SK-N-SH treated with all-trans-retinoic acid at 6 μM for 48 hours (cell line): ENCODE measurements around the gene NGEF.

ENCODE experiments used
- ARNTL ChIP-seq: fragments of 450-650 bp; formaldehyde crosslinking; IDR thresholded peaks from 2 replicates; pipeline ENCODE4 v1.5.0; 2020; ENCODE audit warnings: low read depth, mild to moderate bottlenecking, moderate library complexity, borderline replicate concordance
- OSR1 ChIP-seq: fragments of 250-450 bp; sonication (Bioruptor Pico); IDR thresholded peaks from 2 replicates; pipeline ENCODE4 v1.8.0; 2022; ENCODE audit warnings: moderate library complexity, mild to moderate bottlenecking, inconsistent platforms
- RARB ChIP-seq: fragments of 250-450 bp; sonication (Bioruptor Pico); IDR thresholded peaks from 2 replicates; pipeline ENCODE4 v1.8.0; 2021; ENCODE audit warnings: mild to moderate bottlenecking, moderate library complexity
- TCF4 ChIP-seq: fragments of 250-450 bp; sonication (Bioruptor Pico); IDR thresholded peaks from 2 replicates; pipeline ENCODE4 v1.8.0; 2021; ENCODE audit warnings: mild to moderate bottlenecking, moderate library complexity, borderline replicate concordance
- TOX ChIP-seq: fragments of 250-450 bp; sonication (Bioruptor Pico); IDR thresholded peaks from 2 replicates; pipeline ENCODE4 v1.8.0; 2021; ENCODE audit warnings: mild to moderate bottlenecking, moderate library complexity, borderline replicate concordance
- ZFP3 ChIP-seq: fragments of 250-450 bp; sonication (Bioruptor Pico); IDR thresholded peaks from 2 replicates; pipeline ENCODE4 v1.5.0; 2020; ENCODE audit warnings: mild to moderate bottlenecking, moderate library complexity
- ZNF565 ChIP-seq: fragments of 450-650 bp; formaldehyde crosslinking; conservative IDR thresholded peaks from 2 replicates; pipeline ENCODE4 v1.5.0; 2020; ENCODE audit warnings: low read depth, mild to moderate bottlenecking, moderate library complexity
- ZNF70 ChIP-seq: fragments of 450-650 bp; formaldehyde crosslinking; IDR thresholded peaks from 2 replicates; pipeline ENCODE4 v1.5.0; 2020; ENCODE audit warnings: mild to moderate bottlenecking, moderate library complexity
- ZNF8 ChIP-seq: fragments of 450-650 bp; formaldehyde crosslinking; IDR thresholded peaks from 2 replicates; pipeline ENCODE4 v1.5.0; 2020; ENCODE audit warnings: mild to moderate bottlenecking, moderate library complexity
- TF ChIP-seq, protein P1 (sequence below): fragments of 250-450 bp; sonication (Bioruptor Pico); IDR thresholded peaks from 2 replicates; pipeline ENCODE4 v1.8.0; 2020; ENCODE audit warnings: mild to moderate bottlenecking, moderate library complexity, borderline replicate concordance
- TF ChIP-seq, protein P2 (sequence below): fragments of 250-450 bp; sonication (Bioruptor Pico); IDR thresholded peaks from 2 replicates; pipeline ENCODE4 v1.8.0; 2021; ENCODE audit warnings: low read depth, mild to moderate bottlenecking, moderate library complexity, borderline replicate concordance

DNA sequence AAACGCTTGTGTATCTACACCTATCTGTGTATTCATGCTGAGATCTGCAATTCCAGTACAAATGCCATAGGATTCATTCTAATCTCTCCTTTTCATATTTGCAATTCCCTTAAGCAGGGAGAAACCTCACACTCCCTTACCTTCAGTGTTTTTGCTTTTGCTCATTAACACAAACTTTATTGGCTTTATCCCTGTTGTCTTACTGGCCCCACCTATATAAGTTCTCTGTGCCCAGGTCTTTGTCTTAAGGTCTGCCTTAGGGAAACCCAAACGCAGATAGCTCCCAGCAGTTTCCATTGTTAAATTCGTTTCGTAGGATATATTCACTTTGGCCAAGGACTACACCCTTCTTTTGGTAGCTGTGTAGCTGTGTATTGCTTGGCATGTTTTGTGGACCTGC lies 147.0 kb downstream of the NGEF start:
- TF ChIP-seq, protein P1, sequence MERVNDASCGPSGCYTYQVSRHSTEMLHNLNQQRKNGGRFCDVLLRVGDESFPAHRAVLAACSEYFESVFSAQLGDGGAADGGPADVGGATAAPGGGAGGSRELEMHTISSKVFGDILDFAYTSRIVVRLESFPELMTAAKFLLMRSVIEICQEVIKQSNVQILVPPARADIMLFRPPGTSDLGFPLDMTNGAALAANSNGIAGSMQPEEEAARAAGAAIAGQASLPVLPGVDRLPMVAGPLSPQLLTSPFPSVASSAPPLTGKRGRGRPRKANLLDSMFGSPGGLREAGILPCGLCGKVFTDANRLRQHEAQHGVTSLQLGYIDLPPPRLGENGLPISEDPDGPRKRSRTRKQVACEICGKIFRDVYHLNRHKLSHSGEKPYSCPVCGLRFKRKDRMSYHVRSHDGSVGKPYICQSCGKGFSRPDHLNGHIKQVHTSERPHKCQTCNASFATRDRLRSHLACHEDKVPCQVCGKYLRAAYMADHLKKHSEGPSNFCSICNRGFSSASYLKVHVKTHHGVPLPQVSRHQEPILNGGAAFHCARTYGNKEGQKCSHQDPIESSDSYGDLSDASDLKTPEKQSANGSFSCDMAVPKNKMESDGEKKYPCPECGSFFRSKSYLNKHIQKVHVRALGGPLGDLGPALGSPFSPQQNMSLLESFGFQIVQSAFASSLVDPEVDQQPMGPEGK = no peak
- TF ChIP-seq TOX (no peak), OSR1 (CRISPR knock-in tag) (no peak), ZNF8 (CRISPR knock-in tag) (no peak), ZNF70 (CRISPR knock-in tag) (no peak), ARNTL (CRISPR knock-in tag) (no peak), ZNF565 (CRISPR knock-in tag) (no peak), ZFP3 (CRISPR knock-in tag) (no peak), RARB (CRISPR knock-in tag) (no peak), TCF4 (CRISPR knock-in tag) (no peak)
- TF ChIP-seq, protein P2, sequence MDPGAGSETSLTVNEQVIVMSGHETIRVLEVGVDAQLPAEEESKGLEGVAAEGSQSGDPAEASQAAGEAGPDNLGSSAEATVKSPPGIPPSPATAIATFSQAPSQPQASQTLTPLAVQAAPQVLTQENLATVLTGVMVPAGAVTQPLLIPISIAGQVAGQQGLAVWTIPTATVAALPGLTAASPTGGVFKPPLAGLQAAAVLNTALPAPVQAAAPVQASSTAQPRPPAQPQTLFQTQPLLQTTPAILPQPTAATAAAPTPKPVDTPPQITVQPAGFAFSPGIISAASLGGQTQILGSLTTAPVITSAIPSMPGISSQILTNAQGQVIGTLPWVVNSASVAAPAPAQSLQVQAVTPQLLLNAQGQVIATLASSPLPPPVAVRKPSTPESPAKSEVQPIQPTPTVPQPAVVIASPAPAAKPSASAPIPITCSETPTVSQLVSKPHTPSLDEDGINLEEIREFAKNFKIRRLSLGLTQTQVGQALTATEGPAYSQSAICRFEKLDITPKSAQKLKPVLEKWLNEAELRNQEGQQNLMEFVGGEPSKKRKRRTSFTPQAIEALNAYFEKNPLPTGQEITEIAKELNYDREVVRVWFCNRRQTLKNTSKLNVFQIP (CRISPR knock-in tag) = no peak
